Colonic mucosa (tissue), 4 donors: Measurements from ENCODE around the gene AUTS2. TPM values are rescaled to one million over a fixed set of nuclear protein-coding genes. Genes with fewer than 3 reads are reported as not detected.

Experiments used
- DNase-seq: peaks from one replicate; pipeline ENCODE4 v3.0.0-alpha.2; 2020
- H3K27ac ChIP-seq: fragments of 200-600 bp; one replicate; pipeline ENCODE4 v1.8.0; 2021
- H3K27me3 ChIP-seq: fragments of 200-600 bp; one replicate; pipeline ENCODE4 v1.8.0; 2021
- H3K36me3 ChIP-seq: fragments of 200-600 bp; one replicate; pipeline ENCODE4 v1.8.0; 2021
- H3K4me1 ChIP-seq: fragments of 200-600 bp; one replicate; pipeline ENCODE4 v1.8.0; 2021; ENCODE audit warnings: mild to moderate bottlenecking
- H3K4me3 ChIP-seq: fragments of 200-600 bp; one replicate; pipeline ENCODE4 v1.8.0; 2021
- H3K9ac ChIP-seq, 2 donors: one replicate each; pipeline ENCODE4 v1.7.0; 2013; ENCODE audit warnings: control low read depth in 2 of 2, low read depth in 2 of 2, low read length in 2 of 2
- H3K9me3 ChIP-seq: fragments of 200-600 bp; one replicate; pipeline ENCODE4 v1.8.0; 2021
- CTCF ChIP-seq: fragments of 200-600 bp; IDR thresholded peaks from one replicate; pipeline ENCODE4 v1.8.0; 2022; ENCODE audit warnings: antibody characterized with exemption, mild to moderate bottlenecking
- intact Hi-C: fragments of 100-400 bp; cut with DNase I; formaldehyde crosslinking; loops from one replicate; pipeline ENCODE4 v1.14.1; 2022
- total RNA-seq, 2 donors: library from RNA; stranded (reverse); fragmentation: NEBNext Ultra II Directional in 1 of 2; extraction: Animal tissue kit (Norgen Biotek cat#: 25700) in 1 of 2; gene quantifications; one replicate each; pipeline ENCODE4 v1.2.1, GENCODE V29; 2021
- donor health status: healthy.
- donor health status: DM: no; HTN: no; CAD: no.
- donor health status: DM: no; HTN: no; CAD: no.

AUTS2 gene
- total RNA-seq, 2 donors from 2014 or later = 39.8 to 42.3 TPM

GRCh38 chr7:69699931-69700330 is 101.7 kb downstream of the AUTS2 start:
- H3K9ac ChIP-seq = no peak overlapping the region
- H3K4me1 ChIP-seq = no peaks in the 10 kb centered on the region
- H3K9me3 ChIP-seq = no peaks in the 10 kb centered on the region
- intact Hi-C loops = no loop called here
- H3K4me3 ChIP-seq = no peak overlapping the region
- no peaks in the 10 kb centered on the region for H3K36me3 ChIP-seq
- no peaks in the 10 kb centered on the region for H3K27me3 ChIP-seq
- no peak overlapping the region for H3K27ac ChIP-seq
- no peak for TF ChIP-seq CTCF
- no peak for DNase-seq

GRCh38 chr7:69700331-69700730 is 102.1 kb downstream of the AUTS2 start:
- no peaks in the 10 kb centered on the region for H3K9me3 ChIP-seq
- no peaks in the 10 kb centered on the region for H3K4me1 ChIP-seq
- H3K36me3 ChIP-seq = no peaks in the 10 kb centered on the region
- H3K27me3 ChIP-seq = no peaks in the 10 kb centered on the region
- no peak overlapping the region for H3K9ac ChIP-seq
- H3K4me3 ChIP-seq = no peak overlapping the region
- intact Hi-C loops = no loop called here
- no peak for DNase-seq
- no peak for TF ChIP-seq CTCF
- H3K27ac ChIP-seq = no peak overlapping the region

GRCh38 chr7:69701288-69701687 is 103.0 kb downstream of the AUTS2 start:
- Histone ChIP-seq H3K9ac (no peak overlapping the region), H3K27ac (no peak overlapping the region), H3K4me1 (no peaks in the 10 kb centered on the region), H3K36me3 (no peaks in the 10 kb centered on the region), H3K9me3 (no peaks in the 10 kb centered on the region), H3K27me3 (no peaks in the 10 kb centered on the region), H3K4me3 (no peak overlapping the region)
- intact Hi-C loops = no loop called here
- DNase-seq = no peak
- TF ChIP-seq CTCF = no peak

GRCh38 chr7:69702357-69702756 is 104.1 kb downstream of the AUTS2 start:
- no peaks in the 10 kb centered on the region for H3K9me3 ChIP-seq
- TF ChIP-seq CTCF = no peak
- no peaks in the 10 kb centered on the region for H3K4me1 ChIP-seq
- H3K27me3 ChIP-seq = no peaks in the 10 kb centered on the region
- H3K36me3 ChIP-seq = no peaks in the 10 kb centered on the region
- H3K9ac ChIP-seq = no peak overlapping the region
- intact Hi-C loops = no loop called here
- no peak overlapping the region for H3K27ac ChIP-seq
- H3K4me3 ChIP-seq = no peak overlapping the region
- DNase-seq = no peak

- H3K27me3 ChIP-seq = no peaks in the 10 kb centered on the region
- no peaks in the 10 kb centered on the region for H3K9me3 ChIP-seq
- no peak overlapping the region for H3K4me3 ChIP-seq
- no peak for TF ChIP-seq CTCF
- H3K36me3 ChIP-seq = no peaks in the 10 kb centered on the region
- no peaks in the 10 kb centered on the region for H3K4me1 ChIP-seq
- no peak overlapping the region for H3K9ac ChIP-seq
- no peak overlapping the region for H3K27ac ChIP-seq
- intact Hi-C loops = no loop called here
- no peak for DNase-seq
These were observed 104.8 kb downstream of the AUTS2 start for GRCh38 chr7:69703099-69703498.

- H3K9ac ChIP-seq = no peak overlapping the region
- no peak for TF ChIP-seq CTCF
- intact Hi-C loops = no loop called here
- H3K4me1 ChIP-seq = no peaks in the 10 kb centered on the region
- no peak overlapping the region for H3K4me3 ChIP-seq
- no peaks in the 10 kb centered on the region for H3K27me3 ChIP-seq
- no peak overlapping the region for H3K27ac ChIP-seq
- no peaks in the 10 kb centered on the region for H3K9me3 ChIP-seq
- no peaks in the 10 kb centered on the region for H3K36me3 ChIP-seq
- no peak for DNase-seq
These were observed 107.8 kb downstream of the AUTS2 start for GRCh38 chr7:69706070-69706469.
